Mesothelial cell of epicardium (in vitro differentiated cells): ENCODE data around the gene OR52E8. TPM values are rescaled to one million over a fixed set of nuclear protein-coding genes. Genes with fewer than 3 reads are reported as not detected.

Source experiments
- DNase-seq, 2 experiments: peaks; one replicate each; pipeline ENCODE4 v3.0.0; 2021; ENCODE audit warnings: low spot score in 2 of 2; ENCODE audit not compliant: unreplicated experiment in 2 of 2
- H3K27ac Mint-ChIP-seq: 2 replicates; pipeline ENCODE4 v1.8.0; 2021; ENCODE audit warnings: mixed read lengths
- H3K27me3 Mint-ChIP-seq: 2 replicates; pipeline ENCODE4 v1.8.0; 2021; ENCODE audit warnings: low read depth, mixed read lengths
- H3K36me3 Mint-ChIP-seq: 2 replicates; pipeline ENCODE4 v1.8.0; 2021; ENCODE audit warnings: mixed read lengths
- H3K4me1 Mint-ChIP-seq: 2 replicates; pipeline ENCODE4 v1.8.0; 2021; ENCODE audit warnings: mixed read lengths
- H3K4me3 Mint-ChIP-seq: 2 replicates; pipeline ENCODE4 v1.8.0; 2021; ENCODE audit warnings: mild to moderate bottlenecking, moderate library complexity, mixed read lengths
- H3K9me3 Mint-ChIP-seq: 2 replicates; pipeline ENCODE4 v1.8.0; 2021; ENCODE audit warnings: mixed read lengths
- total RNA-seq: library from RNA; stranded (reverse); gene quantifications from 3 replicates; pipeline ENCODE4 v1.2.1, GENCODE V29; 2021
- TF ChIP-seq, protein P1 (sequence below): fragments of 200-600 bp; sonication (generic); IDR thresholded peaks from one replicate; pipeline ENCODE4 v1.5.0; 2021; ENCODE audit warnings: antibody characterized with exemption; ENCODE audit not compliant: unreplicated experiment

OR52E8 gene
- total RNA-seq, 1 donor from 2014 or later: not detected

DNA sequence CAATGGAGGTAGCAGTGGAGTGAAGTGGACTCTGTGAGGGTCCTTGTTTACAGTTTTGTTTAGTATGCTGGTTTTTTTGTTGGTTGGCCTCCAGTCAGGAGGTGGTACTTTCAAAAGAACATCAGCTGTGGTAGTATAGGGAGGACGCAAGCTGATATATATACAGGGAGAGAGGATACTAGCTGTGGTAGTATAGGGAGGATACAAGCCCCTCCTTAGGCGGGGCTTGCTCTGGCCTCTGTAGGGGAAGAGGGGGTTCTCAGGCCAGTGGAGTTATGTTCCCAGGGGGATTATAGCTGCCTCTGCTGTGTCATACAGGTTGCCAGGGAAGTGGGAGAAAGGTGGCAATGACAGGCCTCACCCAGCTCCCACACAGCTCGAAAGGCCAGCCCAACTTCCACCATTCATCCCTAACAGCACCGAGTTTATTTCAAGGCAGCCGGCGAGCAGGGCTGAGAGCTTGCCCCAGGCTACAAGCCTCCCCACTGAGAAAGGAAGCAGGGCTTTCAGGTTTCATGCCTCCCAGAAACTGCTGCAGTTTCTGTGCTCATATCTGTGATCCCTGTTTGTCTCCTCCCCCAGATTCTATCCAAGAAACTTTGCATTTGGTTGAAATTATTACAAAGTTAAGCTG is 26.2 kb downstream of the OR52E8 start:
- peaks cover 4% of the 10 kb centered on the region for H3K9me3 Mint-ChIP-seq
- DNase-seq: no peak

DNA sequence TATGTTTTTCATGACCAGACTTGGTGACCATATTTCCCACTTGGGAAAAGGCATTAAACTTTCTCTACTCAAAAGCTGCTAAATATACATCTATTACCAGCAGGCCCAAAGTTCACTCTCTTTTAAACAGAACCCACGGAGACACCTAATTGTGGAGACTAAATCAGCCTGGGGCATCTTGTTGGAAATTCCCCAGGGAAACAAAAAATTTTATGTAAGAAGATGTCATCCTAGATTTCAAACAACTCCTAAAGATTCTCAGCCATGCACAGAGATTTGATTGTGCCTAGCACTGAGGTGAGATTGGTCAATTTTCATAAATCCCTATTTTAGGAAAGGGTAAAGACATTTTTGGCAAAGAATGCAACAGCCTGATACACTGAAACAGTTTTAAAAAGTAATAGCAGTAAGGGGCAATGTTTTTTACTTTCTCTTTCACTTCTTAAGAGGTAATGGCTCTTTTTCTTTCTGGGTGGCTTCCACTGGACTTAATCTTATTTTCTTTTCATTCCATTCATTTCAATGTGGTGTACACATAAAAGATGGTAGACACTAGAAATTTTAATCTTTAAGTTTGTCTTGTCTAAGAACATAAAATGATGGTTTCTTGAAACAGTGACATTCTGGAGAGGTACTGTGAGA is 39.1 kb downstream of the OR52E8 start:
- Mint-ChIP-seq H3K27me3 (peaks cover 5% of the 10 kb centered on the region), H3K27ac (no peak overlapping the region), H3K36me3 (no peaks in the 10 kb centered on the region), H3K4me1 (no peaks in the 10 kb centered on the region), H3K4me3 (no peak overlapping the region), H3K9me3 (no peaks in the 10 kb centered on the region)
- TF ChIP-seq, protein P1, sequence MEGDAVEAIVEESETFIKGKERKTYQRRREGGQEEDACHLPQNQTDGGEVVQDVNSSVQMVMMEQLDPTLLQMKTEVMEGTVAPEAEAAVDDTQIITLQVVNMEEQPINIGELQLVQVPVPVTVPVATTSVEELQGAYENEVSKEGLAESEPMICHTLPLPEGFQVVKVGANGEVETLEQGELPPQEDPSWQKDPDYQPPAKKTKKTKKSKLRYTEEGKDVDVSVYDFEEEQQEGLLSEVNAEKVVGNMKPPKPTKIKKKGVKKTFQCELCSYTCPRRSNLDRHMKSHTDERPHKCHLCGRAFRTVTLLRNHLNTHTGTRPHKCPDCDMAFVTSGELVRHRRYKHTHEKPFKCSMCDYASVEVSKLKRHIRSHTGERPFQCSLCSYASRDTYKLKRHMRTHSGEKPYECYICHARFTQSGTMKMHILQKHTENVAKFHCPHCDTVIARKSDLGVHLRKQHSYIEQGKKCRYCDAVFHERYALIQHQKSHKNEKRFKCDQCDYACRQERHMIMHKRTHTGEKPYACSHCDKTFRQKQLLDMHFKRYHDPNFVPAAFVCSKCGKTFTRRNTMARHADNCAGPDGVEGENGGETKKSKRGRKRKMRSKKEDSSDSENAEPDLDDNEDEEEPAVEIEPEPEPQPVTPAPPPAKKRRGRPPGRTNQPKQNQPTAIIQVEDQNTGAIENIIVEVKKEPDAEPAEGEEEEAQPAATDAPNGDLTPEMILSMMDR: no peak
- DNase-seq: no peak

More for the DNA sequence above, 26.2 kb downstream of the OR52E8 start:
- no peaks in the 10 kb centered on the region for H3K4me1 Mint-ChIP-seq
- H3K27ac Mint-ChIP-seq: peak overlapping the region; percentile 69
- TF ChIP-seq, protein P1: no peak
- no peak overlapping the region for H3K4me3 Mint-ChIP-seq
- H3K36me3 Mint-ChIP-seq: no peaks in the 10 kb centered on the region
- H3K27me3 Mint-ChIP-seq: no peaks in the 10 kb centered on the region

DNA sequence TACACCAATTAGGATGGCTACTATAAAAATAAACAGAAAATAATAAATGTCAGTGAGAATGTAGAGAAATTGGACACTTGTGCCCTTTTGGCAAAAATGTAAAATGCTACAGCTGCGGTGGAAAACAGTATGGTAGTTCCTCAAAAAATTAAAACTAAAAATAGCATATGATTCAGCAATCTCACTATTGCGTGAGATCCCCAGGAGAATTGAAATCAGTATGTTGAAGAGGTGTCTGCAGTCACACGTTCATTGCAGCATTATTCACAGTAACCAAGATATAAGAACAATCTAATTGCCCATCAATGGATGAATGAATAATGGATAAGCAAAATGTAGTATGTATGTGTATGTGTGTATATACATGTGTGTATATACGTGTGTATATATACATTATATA is 42.0 kb downstream of the OR52E8 start:
- H3K27ac Mint-ChIP-seq: no peak overlapping the region
- H3K36me3 Mint-ChIP-seq: no peaks in the 10 kb centered on the region
- TF ChIP-seq, protein P1: no peak
- H3K4me1 Mint-ChIP-seq: no peaks in the 10 kb centered on the region
- no peak overlapping the region for H3K4me3 Mint-ChIP-seq
- H3K27me3 Mint-ChIP-seq: peaks cover 3% of the 10 kb centered on the region
- H3K9me3 Mint-ChIP-seq: no peaks in the 10 kb centered on the region
- DNase-seq: no peak

DNA sequence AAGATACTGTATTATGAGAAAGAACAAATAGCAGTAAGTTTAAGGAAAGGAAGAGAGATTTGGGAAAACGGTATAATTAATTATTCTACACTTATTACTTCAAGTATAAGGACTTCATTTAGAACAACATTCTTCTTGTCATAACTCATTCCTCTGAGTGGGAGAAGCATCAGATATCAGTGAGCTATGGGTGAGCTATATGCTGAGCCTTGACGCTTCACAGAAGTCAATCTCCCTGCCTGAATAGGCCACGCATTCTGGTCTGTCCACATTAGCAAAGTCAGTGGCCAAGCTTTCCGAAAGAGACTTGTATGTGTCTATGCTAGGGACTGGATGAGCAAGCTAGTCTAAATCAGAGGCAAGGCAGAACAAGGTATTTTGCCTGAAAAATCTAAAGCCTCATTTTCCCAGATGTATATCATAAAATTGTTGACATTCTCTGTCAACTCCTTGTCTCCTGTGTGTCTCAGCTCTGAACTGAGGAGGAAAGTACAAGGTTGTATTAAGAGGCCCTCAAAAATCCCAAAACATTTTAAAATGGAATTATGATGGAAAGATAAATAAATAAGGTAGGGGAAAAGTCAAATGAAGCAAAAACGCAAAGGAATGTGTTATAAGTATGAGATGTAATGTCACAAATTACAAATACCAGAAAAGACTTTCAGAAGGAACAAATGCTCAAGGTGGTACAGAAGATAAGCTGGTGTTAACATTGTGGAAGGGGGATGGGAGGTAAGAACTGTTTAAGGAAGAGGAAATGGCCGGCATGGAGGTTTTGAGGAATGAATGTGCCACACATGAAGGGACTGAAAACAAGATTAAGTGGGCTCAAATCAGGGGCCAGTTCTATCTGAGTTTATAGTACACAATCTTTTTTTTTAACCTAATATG is 47.3 kb downstream of the OR52E8 start:
- no peak for DNase-seq
- H3K27ac Mint-ChIP-seq: no peak overlapping the region
- H3K4me3 Mint-ChIP-seq: no peak overlapping the region
- TF ChIP-seq, protein P1: no peak
- H3K36me3 Mint-ChIP-seq: no peaks in the 10 kb centered on the region
- peaks cover 8% of the 10 kb centered on the region for H3K27me3 Mint-ChIP-seq
- no peaks in the 10 kb centered on the region for H3K9me3 Mint-ChIP-seq
- peaks cover 9% of the 10 kb centered on the region for H3K4me1 Mint-ChIP-seq

DNA sequence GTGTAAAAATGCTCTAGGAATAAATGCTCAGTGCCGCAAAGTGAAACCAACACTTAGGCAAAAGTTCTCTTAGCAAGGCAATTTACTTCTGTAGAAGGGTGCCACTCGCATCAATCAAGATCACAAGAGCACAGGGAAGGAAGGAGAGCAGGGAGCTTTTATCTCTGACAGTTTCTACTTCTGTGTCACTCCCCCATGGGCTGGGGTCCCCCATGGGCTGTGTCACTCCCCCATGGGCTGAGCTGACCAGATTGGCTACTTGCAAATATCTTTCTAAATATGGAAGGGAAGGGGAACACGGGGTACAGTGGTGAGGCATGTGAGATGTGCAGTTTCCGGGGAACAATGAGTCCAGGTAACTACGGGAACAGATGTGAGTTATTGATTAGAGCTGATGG is 48.4 kb downstream of the OR52E8 start:
- no peak for DNase-seq

More for the DNA sequence above, 48.4 kb downstream of the OR52E8 start:
- H3K9me3 Mint-ChIP-seq: peaks cover 5% of the 10 kb centered on the region
- H3K27me3 Mint-ChIP-seq: peaks cover 8% of the 10 kb centered on the region
- peak overlapping the region; percentile 77 for H3K4me3 Mint-ChIP-seq
- TF ChIP-seq, protein P1: no peak
- no peak overlapping the region for H3K27ac Mint-ChIP-seq
- H3K4me1 Mint-ChIP-seq: peaks cover 9% of the 10 kb centered on the region
- H3K36me3 Mint-ChIP-seq: no peaks in the 10 kb centered on the region
